ENCODE measurements around the gene CNTN1.

The CNTN1 gene

DNA sequence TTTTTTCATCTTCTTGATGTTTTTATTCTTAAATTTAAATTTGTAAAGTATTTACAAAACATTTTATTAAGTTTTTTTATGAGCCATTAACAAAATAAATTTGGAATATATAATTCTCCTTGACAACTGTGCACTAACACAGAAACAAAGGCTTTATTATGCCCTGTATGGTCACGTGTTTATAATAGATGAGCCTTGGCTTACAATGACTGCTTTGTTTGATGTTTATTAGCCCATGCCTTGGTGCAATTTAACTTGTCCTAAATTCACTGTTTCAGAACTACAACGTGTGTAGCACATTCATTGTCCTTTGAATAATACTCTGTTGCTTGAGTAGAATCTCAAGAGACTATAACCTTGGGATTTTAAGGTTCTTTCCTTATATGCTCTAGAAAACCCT, 59.8 kb downstream of the CNTN1 start:
- Histone ChIP-seq H3K27me3 (ENCODE audit: control insufficient read depth in 2 of 2, insufficient read depth in 2 of 2, low read length in 2 of 2) (no peaks in the 10 kb centered on the region), H3K4me3 (ENCODE audit: low read length in 2 of 2) (no peak overlapping the region), H3K4me1 (ENCODE audit: control insufficient read depth in 2 of 2, insufficient read depth in 2 of 2, low read length in 2 of 2) (no peaks in the 10 kb centered on the region), H3K9me3 (ENCODE audit: control insufficient read depth in 2 of 2, low read length in 2 of 2) (no peaks in the 10 kb centered on the region), H3K9ac (ENCODE audit: low read depth in 1 of 2, low read length in 2 of 2) (no peak overlapping the region), H3K36me3 (ENCODE audit: control insufficient read depth in 2 of 2, insufficient read depth in 2 of 2, low read length in 2 of 2) (no peaks in the 10 kb centered on the region), H3K27ac (ENCODE audit: low read depth in 2 of 2, low read length in 2 of 2) (no peak overlapping the region)

DNA sequence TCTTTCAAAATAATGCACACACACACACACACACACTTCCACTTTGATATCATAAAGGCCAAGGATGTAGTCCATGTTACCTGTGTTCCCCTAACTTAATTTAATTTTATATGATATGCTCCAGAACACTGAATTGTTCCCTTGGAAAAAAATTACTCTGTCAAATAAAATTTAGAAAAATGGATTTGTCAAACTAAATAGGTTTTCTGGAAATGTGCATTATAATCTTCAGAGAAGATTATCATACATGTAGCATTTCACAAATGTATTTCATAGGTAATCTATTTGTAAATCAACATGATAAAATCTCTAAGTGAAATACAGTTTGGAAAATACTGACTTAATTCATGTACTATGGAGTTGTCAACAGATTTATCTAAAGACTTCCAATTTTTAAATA, 68.6 kb downstream of the CNTN1 start:
- no peaks in the 10 kb centered on the region for H3K4me1 ChIP-seq (ENCODE audit: control insufficient read depth in 2 of 2, insufficient read depth in 2 of 2, low read length in 2 of 2)
- no peaks in the 10 kb centered on the region for H3K36me3 ChIP-seq (ENCODE audit: control insufficient read depth in 2 of 2, insufficient read depth in 2 of 2, low read length in 2 of 2)
- H3K4me3 ChIP-seq (ENCODE audit: low read length in 2 of 2) = no peak overlapping the region

DNA sequence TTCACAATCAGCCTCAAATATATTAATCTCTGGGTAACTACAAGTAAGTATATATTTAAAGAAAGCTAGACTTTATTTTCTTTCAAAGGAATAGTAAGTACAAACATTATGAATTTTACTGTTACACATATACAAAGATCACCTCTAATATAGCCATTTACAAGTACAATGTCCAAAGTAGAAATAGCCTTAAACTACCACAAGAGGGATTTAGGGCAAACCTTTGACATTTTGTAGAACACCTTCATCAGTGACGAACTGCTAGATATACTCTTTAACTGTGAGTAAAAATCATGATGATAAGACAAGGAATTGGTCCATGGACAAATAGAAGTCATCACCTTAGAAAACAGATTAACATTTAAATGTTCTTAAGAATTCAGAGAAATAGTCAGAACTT, 69.8 kb downstream of the CNTN1 start:
- Histone ChIP-seq H3K36me3 (ENCODE audit: control insufficient read depth in 2 of 2, insufficient read depth in 2 of 2, low read length in 2 of 2) (no peaks in the 10 kb centered on the region), H3K9me3 (ENCODE audit: control insufficient read depth in 2 of 2, low read length in 2 of 2) (no peaks in the 10 kb centered on the region), H3K27me3 (ENCODE audit: control insufficient read depth in 2 of 2, insufficient read depth in 2 of 2, low read length in 2 of 2) (no peaks in the 10 kb centered on the region), H3K4me3 (ENCODE audit: low read length in 2 of 2) (no peak overlapping the region), H3K4me1 (ENCODE audit: control insufficient read depth in 2 of 2, insufficient read depth in 2 of 2, low read length in 2 of 2) (no peaks in the 10 kb centered on the region), H3K27ac (ENCODE audit: low read depth in 2 of 2, low read length in 2 of 2) (no peak overlapping the region), H3K9ac (ENCODE audit: low read depth in 1 of 2, low read length in 2 of 2) (no peak overlapping the region)

More for the DNA sequence above, 68.6 kb downstream of the CNTN1 start:
- Histone ChIP-seq H3K9me3 (ENCODE audit: control insufficient read depth in 2 of 2, low read length in 2 of 2) (no peaks in the 10 kb centered on the region), H3K27ac (ENCODE audit: low read depth in 2 of 2, low read length in 2 of 2) (no peak overlapping the region), H3K9ac (ENCODE audit: low read depth in 1 of 2, low read length in 2 of 2) (no peak overlapping the region), H3K27me3 (ENCODE audit: control insufficient read depth in 2 of 2, insufficient read depth in 2 of 2, low read length in 2 of 2) (no peaks in the 10 kb centered on the region)

DNA sequence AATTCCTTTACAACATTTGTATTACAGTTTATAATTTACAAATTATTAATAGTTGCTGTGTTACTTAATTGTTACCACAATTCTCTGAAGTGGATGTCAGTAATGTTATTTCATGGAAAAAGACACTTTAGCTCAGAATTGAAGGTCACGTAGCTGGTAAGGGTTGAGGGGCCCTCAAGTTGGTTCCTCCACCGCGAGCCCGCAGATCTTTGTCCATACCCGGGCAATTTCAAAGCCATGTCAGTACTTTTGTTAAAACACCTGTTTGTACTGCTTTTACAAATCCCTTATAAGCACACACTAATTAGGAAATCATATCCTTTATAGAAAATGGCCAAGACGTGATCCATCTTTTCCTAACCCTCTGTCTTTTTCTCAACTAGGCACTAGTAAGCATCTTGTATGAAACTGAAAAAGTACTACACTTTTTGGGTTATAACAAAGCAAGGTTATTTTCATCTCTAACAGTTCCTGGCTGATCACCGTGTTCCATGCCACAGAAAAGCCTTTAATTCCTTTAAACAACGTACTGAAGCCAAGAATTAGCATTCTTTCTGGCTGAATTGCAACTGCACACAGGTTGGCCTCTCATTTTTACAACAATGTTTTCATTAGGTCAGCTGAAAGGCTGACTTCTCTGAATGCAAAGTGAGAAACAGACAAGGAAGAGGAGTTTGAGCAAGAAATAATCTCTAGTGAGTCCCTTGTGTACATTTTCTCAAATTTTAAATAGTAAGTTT, 76.1 kb downstream of the CNTN1 start:
- Histone ChIP-seq H3K9me3 (ENCODE audit: control insufficient read depth in 2 of 2, low read length in 2 of 2) (no peaks in the 10 kb centered on the region), H3K9ac (ENCODE audit: low read depth in 1 of 2, low read length in 2 of 2) (no peak overlapping the region), H3K4me3 (ENCODE audit: low read length in 2 of 2) (no peak overlapping the region), H3K36me3 (ENCODE audit: control insufficient read depth in 2 of 2, insufficient read depth in 2 of 2, low read length in 2 of 2) (no peaks in the 10 kb centered on the region), H3K27me3 (ENCODE audit: control insufficient read depth in 2 of 2, insufficient read depth in 2 of 2, low read length in 2 of 2) (no peaks in the 10 kb centered on the region), H3K4me1 (ENCODE audit: control insufficient read depth in 2 of 2, insufficient read depth in 2 of 2, low read length in 2 of 2) (no peaks in the 10 kb centered on the region), H3K27ac (ENCODE audit: low read depth in 2 of 2, low read length in 2 of 2) (no peak overlapping the region)

DNA sequence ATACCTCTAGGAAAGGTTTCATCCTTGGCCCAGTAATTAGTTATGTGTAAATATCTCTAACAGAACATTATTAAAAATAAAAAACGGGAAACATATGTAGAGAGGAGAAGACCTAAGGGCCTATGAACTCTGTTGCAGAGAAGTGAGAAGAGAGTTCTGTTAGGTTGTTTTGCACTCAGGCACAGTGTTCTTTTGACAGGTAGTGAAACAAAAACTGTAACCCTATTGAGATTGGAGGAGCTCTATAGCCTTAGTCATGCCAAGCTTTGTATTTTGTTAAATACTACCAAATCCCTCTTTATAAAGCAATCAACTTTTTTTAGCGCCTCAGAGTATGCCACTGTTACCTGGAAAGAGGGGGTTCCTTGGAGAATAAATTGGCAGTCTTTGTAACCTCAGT, 77.6 kb downstream of the CNTN1 start:
- H3K27me3 ChIP-seq (ENCODE audit: control insufficient read depth in 2 of 2, insufficient read depth in 2 of 2, low read length in 2 of 2) = no peaks in the 10 kb centered on the region
- H3K36me3 ChIP-seq (ENCODE audit: control insufficient read depth in 2 of 2, insufficient read depth in 2 of 2, low read length in 2 of 2) = no peaks in the 10 kb centered on the region
- H3K9ac ChIP-seq (ENCODE audit: low read depth in 1 of 2, low read length in 2 of 2) = no peak overlapping the region
- H3K4me1 ChIP-seq (ENCODE audit: control insufficient read depth in 2 of 2, insufficient read depth in 2 of 2, low read length in 2 of 2) = no peaks in the 10 kb centered on the region
- no peaks in the 10 kb centered on the region for H3K9me3 ChIP-seq (ENCODE audit: control insufficient read depth in 2 of 2, low read length in 2 of 2)
- H3K27ac ChIP-seq (ENCODE audit: low read depth in 2 of 2, low read length in 2 of 2) = no peak overlapping the region
- no peak overlapping the region for H3K4me3 ChIP-seq (ENCODE audit: low read length in 2 of 2)

DNA sequence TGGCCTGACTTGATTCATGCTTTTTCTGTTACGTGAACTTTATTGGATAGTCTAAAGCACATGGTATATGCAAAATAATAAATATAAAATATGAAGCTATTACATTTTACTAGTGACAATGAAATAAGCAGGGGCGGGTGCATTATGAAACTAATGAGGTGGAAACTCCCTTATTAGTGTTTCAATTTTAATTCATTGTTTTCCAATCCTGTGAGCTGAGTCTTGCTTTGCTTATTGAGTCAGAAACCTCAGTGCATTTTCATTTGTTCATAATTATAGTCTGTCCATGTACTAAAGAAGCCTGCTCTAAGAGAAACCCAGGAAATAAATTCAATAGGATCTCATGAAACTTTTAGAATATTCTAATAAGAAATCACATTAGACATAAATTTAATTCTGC, 78.5 kb downstream of the CNTN1 start:
- H3K4me1 ChIP-seq (ENCODE audit: control insufficient read depth in 2 of 2, insufficient read depth in 2 of 2, low read length in 2 of 2) = no peaks in the 10 kb centered on the region
- H3K4me3 ChIP-seq (ENCODE audit: low read length in 2 of 2) = no peak overlapping the region
- H3K27ac ChIP-seq (ENCODE audit: low read depth in 2 of 2, low read length in 2 of 2) = no peak overlapping the region
- no peaks in the 10 kb centered on the region for H3K27me3 ChIP-seq (ENCODE audit: control insufficient read depth in 2 of 2, insufficient read depth in 2 of 2, low read length in 2 of 2)
- no peak overlapping the region for H3K9ac ChIP-seq (ENCODE audit: low read depth in 1 of 2, low read length in 2 of 2)
- H3K9me3 ChIP-seq (ENCODE audit: control insufficient read depth in 2 of 2, low read length in 2 of 2) = no peaks in the 10 kb centered on the region
- H3K36me3 ChIP-seq (ENCODE audit: control insufficient read depth in 2 of 2, insufficient read depth in 2 of 2, low read length in 2 of 2) = no peaks in the 10 kb centered on the region

DNA sequence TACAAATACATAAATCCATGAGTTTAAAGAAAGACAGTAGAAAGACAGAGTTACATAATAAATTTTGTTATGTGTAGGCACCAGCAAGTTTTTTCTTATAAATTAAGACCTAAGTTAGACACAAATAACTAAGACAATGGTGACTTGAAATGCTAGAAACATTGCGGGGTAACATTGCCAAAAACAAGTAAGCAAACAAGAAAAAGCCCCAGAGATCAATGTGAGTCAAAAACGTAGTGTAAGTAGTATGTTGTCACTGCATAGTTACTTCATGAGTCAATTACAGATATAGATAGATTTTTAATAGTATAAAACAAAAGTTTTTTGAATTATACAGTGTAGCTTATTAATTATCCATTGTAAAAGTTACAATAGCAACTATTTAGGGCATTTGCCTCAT, 83.4 kb downstream of the CNTN1 start:
- Histone ChIP-seq H3K27ac (ENCODE audit: low read depth in 2 of 2, low read length in 2 of 2) (no peak overlapping the region), H3K4me3 (ENCODE audit: low read length in 2 of 2) (no peak overlapping the region), H3K9me3 (ENCODE audit: control insufficient read depth in 2 of 2, low read length in 2 of 2) (no peaks in the 10 kb centered on the region), H3K36me3 (ENCODE audit: control insufficient read depth in 2 of 2, insufficient read depth in 2 of 2, low read length in 2 of 2) (no peaks in the 10 kb centered on the region), H3K4me1 (ENCODE audit: control insufficient read depth in 2 of 2, insufficient read depth in 2 of 2, low read length in 2 of 2) (no peaks in the 10 kb centered on the region), H3K9ac (ENCODE audit: low read depth in 1 of 2, low read length in 2 of 2) (no peak overlapping the region), H3K27me3 (ENCODE audit: control insufficient read depth in 2 of 2, insufficient read depth in 2 of 2, low read length in 2 of 2) (no peaks in the 10 kb centered on the region)

- Histone ChIP-seq H3K36me3 (ENCODE audit: control insufficient read depth in 2 of 2, insufficient read depth in 2 of 2, low read length in 2 of 2) (no peaks in the 10 kb centered on the region), H3K27ac (ENCODE audit: low read depth in 2 of 2, low read length in 2 of 2) (no peak overlapping the region)
Observed at GRCh38 chr12:40784102-40784501, 91.9 kb downstream of the CNTN1 start.

GRCh38 chr12:40788276-40788675, 96.0 kb downstream of the CNTN1 start:
- H3K9me3 ChIP-seq (ENCODE audit: control insufficient read depth in 2 of 2, low read length in 2 of 2) = no peaks in the 10 kb centered on the region
- no peaks in the 10 kb centered on the region for H3K4me1 ChIP-seq (ENCODE audit: control insufficient read depth in 2 of 2, insufficient read depth in 2 of 2, low read length in 2 of 2)
- H3K27ac ChIP-seq (ENCODE audit: low read depth in 2 of 2, low read length in 2 of 2) = no peak overlapping the region
- H3K36me3 ChIP-seq (ENCODE audit: control insufficient read depth in 2 of 2, insufficient read depth in 2 of 2, low read length in 2 of 2) = no peaks in the 10 kb centered on the region
- H3K4me3 ChIP-seq (ENCODE audit: low read length in 2 of 2) = no peak overlapping the region
- no peak overlapping the region for H3K9ac ChIP-seq (ENCODE audit: low read depth in 1 of 2, low read length in 2 of 2)
- H3K27me3 ChIP-seq (ENCODE audit: control insufficient read depth in 2 of 2, insufficient read depth in 2 of 2, low read length in 2 of 2) = no peaks in the 10 kb centered on the region

More at GRCh38 chr12:40784102-40784501, 91.9 kb downstream of the CNTN1 start:
- Histone ChIP-seq H3K4me1 (ENCODE audit: control insufficient read depth in 2 of 2, insufficient read depth in 2 of 2, low read length in 2 of 2) (no peaks in the 10 kb centered on the region), H3K27me3 (ENCODE audit: control insufficient read depth in 2 of 2, insufficient read depth in 2 of 2, low read length in 2 of 2) (no peaks in the 10 kb centered on the region), H3K9ac (ENCODE audit: low read depth in 1 of 2, low read length in 2 of 2) (no peak overlapping the region), H3K4me3 (ENCODE audit: low read length in 2 of 2) (no peak overlapping the region), H3K9me3 (ENCODE audit: control insufficient read depth in 2 of 2, low read length in 2 of 2) (no peaks in the 10 kb centered on the region)

DNA sequence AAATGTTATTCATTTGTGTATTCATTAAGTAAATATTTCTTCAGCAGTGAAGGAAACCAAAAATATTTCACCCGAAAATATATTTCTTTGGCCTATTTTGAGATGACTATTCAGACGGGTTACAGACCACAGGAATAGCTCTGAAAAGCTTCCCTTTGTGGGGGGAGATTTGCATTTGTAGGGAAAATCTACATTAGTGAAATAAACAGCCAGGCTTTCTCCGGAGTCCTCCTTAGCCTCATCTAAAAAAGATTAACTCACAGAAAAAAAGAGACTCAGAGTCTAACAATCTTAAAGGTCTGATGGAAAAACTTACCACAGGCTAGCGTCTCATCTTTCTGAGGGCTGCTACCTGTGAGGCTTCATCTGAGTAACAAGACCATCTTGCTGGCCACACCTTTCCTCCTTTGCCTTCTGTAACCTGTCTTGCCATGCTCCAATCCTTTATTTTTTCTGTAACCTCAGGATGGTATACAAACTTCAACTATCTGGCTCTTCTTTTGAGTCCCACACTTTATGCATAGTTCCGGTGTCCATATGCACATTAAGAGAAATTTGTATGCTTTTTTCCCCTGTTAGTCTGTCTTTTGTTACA, 100.7 kb downstream of the CNTN1 start:
- Histone ChIP-seq H3K4me3 (ENCODE audit: low read length in 2 of 2) (no peak overlapping the region), H3K4me1 (ENCODE audit: control insufficient read depth in 2 of 2, insufficient read depth in 2 of 2, low read length in 2 of 2) (no peaks in the 10 kb centered on the region), H3K36me3 (ENCODE audit: control insufficient read depth in 2 of 2, insufficient read depth in 2 of 2, low read length in 2 of 2) (no peaks in the 10 kb centered on the region), H3K9me3 (ENCODE audit: control insufficient read depth in 2 of 2, low read length in 2 of 2) (no peaks in the 10 kb centered on the region), H3K9ac (ENCODE audit: low read depth in 1 of 2, low read length in 2 of 2) (no peak overlapping the region), H3K27me3 (ENCODE audit: control insufficient read depth in 2 of 2, insufficient read depth in 2 of 2, low read length in 2 of 2) (no peaks in the 10 kb centered on the region), H3K27ac (ENCODE audit: low read depth in 2 of 2, low read length in 2 of 2) (no peak overlapping the region)
